Stimulated activated CD4-positive, alpha-beta T cell treated with anti-CD3 and anti-CD28 coated beads, Interleukin-15, amount 100 ng/mL, for 48 hours (primary cell): ENCODE results near the gene KRT6B.
"Not testable (repeated sequence)": the region's sequence is repeated elsewhere in the genome, so short reads cannot be mapped to it uniquely, and the experiment has no call there.

ENCODE experiments used
- DNase-seq, 2 donors: peaks; one replicate each; pipeline ENCODE4 v3.0.0-alpha.2; 2020; ENCODE audit warnings: low read depth in 2 of 2

Gene KRT6B

GRCh38 chr12:52413202-52413601, 38.7 kb downstream of the KRT6B start:
- no peak for DNase-seq

GRCh38 chr12:52411815-52412214, 40.1 kb downstream of the KRT6B start:
- no peak for DNase-seq

GRCh38 chr12:52410589-52411248, 41.2 kb downstream of the KRT6B start:
- not testable (repeated sequence) for DNase-seq

GRCh38 chr12:52407918-52408317, 44.0 kb downstream of the KRT6B start:
- no peak for DNase-seq

- no peak for DNase-seq
Measured at GRCh38 chr12:52405922-52406385, 46.0 kb downstream of the KRT6B start, which contains the start of gene KRT82. KRT82 (minus strand) TSS chr12:52406335; CDS start chr12:52406277, 58 bp downstream.

GRCh38 chr12:52404951-52405350, 47.0 kb downstream of the KRT6B start:
- DNase-seq = no peak

GRCh38 chr12:52403561-52403960, 48.4 kb downstream of the KRT6B start:
- DNase-seq = no peak

GRCh38 chr12:52402873-52403540, 48.9 kb downstream of the KRT6B start:
- no peak for DNase-seq

- DNase-seq = no peak
Measured at GRCh38 chr12:52402377-52402776, 49.6 kb downstream of the KRT6B start.

GRCh38 chr12:52401926-52402325, 50.0 kb downstream of the KRT6B start:
- DNase-seq = no peak

- no peak for DNase-seq
Measured at GRCh38 chr12:52401526-52401925, 50.4 kb downstream of the KRT6B start.

- no peak for DNase-seq
Measured at GRCh38 chr12:52400906-52401305, 51.0 kb downstream of the KRT6B start.

- no peak for DNase-seq
Measured at GRCh38 chr12:52399756-52400155, 52.2 kb downstream of the KRT6B start.

- no peak for DNase-seq
Measured at GRCh38 chr12:52398176-52398575, 53.8 kb downstream of the KRT6B start.

- DNase-seq = no peak
Measured at GRCh38 chr12:52396656-52397055, 55.3 kb downstream of the KRT6B start.
